Loucy (cell line): ENCODE measurements around the gene ATXN7L2.

Source experiments
- H2AFZ ChIP-seq: fragments of 200-600 bp; sonication (generic); 2 replicates; pipeline ENCODE4 v1.6.0; 2016; ENCODE audit warnings: antibody characterized with exemption, mild to moderate bottlenecking, low read length, moderate library complexity
- H3F3A ChIP-seq: fragments of 200-600 bp; 2 replicates; pipeline ENCODE4 v1.6.0; 2016; ENCODE audit warnings: antibody characterized with exemption, low read depth, mild to moderate bottlenecking
- H3K27me3 ChIP-seq: fragments of 200-600 bp; sonication (generic); 2 replicates; pipeline ENCODE4 v1.6.1; 2014; ENCODE audit warnings: low read length, mild to moderate bottlenecking; ENCODE audit not compliant: insufficient read depth, poor library complexity, severe bottlenecking
- H3K36me3 ChIP-seq: fragments of 200-600 bp; sonication (generic); 2 replicates; pipeline ENCODE4 v1.6.1; 2016; ENCODE audit warnings: low read length; ENCODE audit not compliant: insufficient read depth
- H3K4me1 ChIP-seq: fragments of 200-600 bp; sonication (generic); 2 replicates; pipeline ENCODE4 v1.5.1; 2014; ENCODE audit warnings: low read length, mild to moderate bottlenecking; ENCODE audit not compliant: insufficient read depth, poor library complexity, severe bottlenecking
- H3K4me2 ChIP-seq: fragments of 200-600 bp; sonication (generic); 2 replicates; pipeline ENCODE4 v1.6.0; 2014; ENCODE audit warnings: antibody characterized with exemption, low read length, low read depth, mild to moderate bottlenecking; ENCODE audit not compliant: poor library complexity, severe bottlenecking
- H3K4me3 ChIP-seq: fragments of 200-600 bp; sonication (generic); 2 replicates; pipeline ENCODE4 v1.5.1; 2014; ENCODE audit warnings: low read length, mild to moderate bottlenecking, mixed read lengths; ENCODE audit not compliant: poor library complexity, severe bottlenecking
- H3K79me2 ChIP-seq: fragments of 200-600 bp; sonication (generic); 2 replicates; pipeline ENCODE4 v1.6.1; 2014; ENCODE audit warnings: low read length; ENCODE audit not compliant: insufficient read depth
- H3K9ac ChIP-seq: fragments of 200-600 bp; sonication (generic); 2 replicates; pipeline ENCODE4 v1.6.0; 2014; ENCODE audit warnings: mild to moderate bottlenecking, low read depth, low read length, moderate library complexity; ENCODE audit not compliant: poor library complexity, severe bottlenecking
- H3K9me2 ChIP-seq: fragments of 200-600 bp; sonication (generic); replicated peaks from 2 replicates; pipeline ENCODE4 v1.6.1; 2016; ENCODE audit warnings: low read depth, low read length, mixed read lengths
- H3K9me3 ChIP-seq: fragments of 200-600 bp; sonication (generic); 2 replicates; pipeline ENCODE4 v1.6.1; 2014; ENCODE audit warnings: mild to moderate bottlenecking, antibody characterized with exemption, low read length, low read depth; ENCODE audit not compliant: insufficient read depth
- H4K20me1 ChIP-seq: fragments of 200-600 bp; sonication (generic); 2 replicates; pipeline ENCODE4 v1.6.0; 2014; ENCODE audit warnings: antibody characterized with exemption, low read length, mild to moderate bottlenecking; ENCODE audit not compliant: insufficient read depth, poor library complexity, severe bottlenecking
- CTCF ChIP-seq: fragments of 200-600 bp; sonication (generic); conservative IDR thresholded peaks from 2 replicates; pipeline ENCODE4 v1.5.1; 2014; ENCODE audit warnings: mild to moderate bottlenecking, antibody characterized with exemption, low read length
- EZH2phosphoT487 ChIP-seq: fragments of 200-600 bp; IDR thresholded peaks from 2 replicates; pipeline ENCODE4 v1.6.1; 2018; ENCODE audit warnings: antibody characterized with exemption, mild to moderate bottlenecking, moderate library complexity, borderline replicate concordance

ATXN7L2 gene

GRCh38 chr1:109498161-109498801 is 14.6 kb downstream of the ATXN7L2 start:
- Histone ChIP-seq H3F3A (no peaks in the 10 kb centered on the region), H3K27me3 (no peaks in the 10 kb centered on the region), H3K79me2 (peaks cover 34% of the 10 kb centered on the region), H3K9me3 (no peaks in the 10 kb centered on the region), H3K9ac (no peak overlapping the region), H3K4me3 (no peak overlapping the region), H3K36me3 (peaks cover 6% of the 10 kb centered on the region; the same call in 1 of the 2 replicates), H3K9me2 (no peaks in the 10 kb centered on the region), H3K4me2 (peak overlapping the region; percentile 80), H4K20me1 (peaks cover 7% of the 10 kb centered on the region), H3K4me1 (peaks cover 50% of the 10 kb centered on the region), H2AFZ (no peak overlapping the region)
- TF ChIP-seq EZH2phosphoT487 (no peak), CTCF (peak; percentile 55)

- Histone ChIP-seq H4K20me1 (peaks cover 7% of the 10 kb centered on the region), H3K9me2 (no peaks in the 10 kb centered on the region), H3K4me1 (peaks cover 46% of the 10 kb centered on the region), H3K9ac (no peak overlapping the region), H2AFZ (no peak overlapping the region), H3K36me3 (peaks cover 6% of the 10 kb centered on the region; the same call in 1 of the 2 replicates), H3F3A (no peaks in the 10 kb centered on the region), H3K4me3 (no peak overlapping the region), H3K4me2 (no peak overlapping the region), H3K27me3 (no peaks in the 10 kb centered on the region), H3K9me3 (no peaks in the 10 kb centered on the region), H3K79me2 (peaks cover 34% of the 10 kb centered on the region)
- TF ChIP-seq EZH2phosphoT487 (no peak), CTCF (no peak)
These were observed 15.4 kb downstream of the ATXN7L2 start for GRCh38 chr1:109499081-109499480.

DNA sequence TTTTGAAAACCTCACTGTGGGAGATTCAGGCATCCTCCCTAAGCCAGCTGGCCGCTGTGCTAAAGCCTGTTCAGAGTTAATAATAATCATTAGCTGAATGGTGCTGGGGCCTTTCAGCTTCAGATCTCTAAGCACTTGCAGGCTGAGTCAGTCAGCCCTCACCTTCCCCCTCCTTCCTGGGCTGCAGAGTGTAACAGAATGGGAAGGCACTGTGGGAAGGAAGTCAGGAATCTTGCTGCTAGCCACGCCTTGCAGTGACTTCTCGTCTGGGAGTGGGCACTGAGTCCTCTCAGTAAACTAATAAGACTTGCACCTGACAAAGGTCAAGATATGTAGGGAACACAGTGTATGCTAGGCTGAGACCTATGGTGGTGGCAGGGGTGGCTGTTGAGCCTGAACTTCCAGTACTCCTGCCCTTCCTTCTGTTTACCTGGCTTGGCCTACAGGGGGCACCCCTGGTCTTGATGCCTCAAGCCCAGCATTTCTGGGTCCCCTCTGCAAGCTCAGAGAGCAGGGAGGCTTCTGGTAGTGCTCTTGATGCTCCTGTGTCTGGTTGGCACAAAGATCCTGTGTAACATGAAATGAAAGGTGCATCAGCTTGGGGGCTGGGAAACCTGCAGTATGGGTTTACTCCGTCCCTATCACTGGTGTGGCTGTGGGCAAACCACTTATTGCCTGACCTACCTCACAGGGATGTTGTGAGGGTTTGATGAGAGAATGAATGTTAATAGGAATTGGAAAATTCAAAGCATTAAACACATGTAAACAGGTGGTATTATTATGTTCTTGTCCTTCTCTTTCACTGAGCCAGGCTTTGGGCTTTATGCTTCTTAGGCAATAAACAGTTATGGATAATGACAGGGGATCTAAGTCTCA is 16.2 kb downstream of the ATXN7L2 start:
- Histone ChIP-seq H4K20me1 (peaks cover 2% of the 10 kb centered on the region), H3K27me3 (no peaks in the 10 kb centered on the region), H3K9ac (no peak overlapping the region), H2AFZ (no peak overlapping the region), H3K4me2 (no peak overlapping the region), H3K36me3 (peaks cover 6% of the 10 kb centered on the region; the same call in 1 of the 2 replicates), H3K9me3 (no peaks in the 10 kb centered on the region), H3K4me1 (peaks cover 43% of the 10 kb centered on the region), H3F3A (no peaks in the 10 kb centered on the region), H3K79me2 (peaks cover 27% of the 10 kb centered on the region), H3K4me3 (no peak overlapping the region), H3K9me2 (no peaks in the 10 kb centered on the region)
- TF ChIP-seq CTCF (peak; percentile 71), EZH2phosphoT487 (no peak)
